Measurements from ENCODE around the gene ERAS. TPM values are rescaled to one million over a fixed set of nuclear protein-coding genes. Genes with fewer than 3 reads are reported as not detected.

The ERAS gene
- total RNA-seq, 2 donors from 2014 or later: not detected

Other genes starting within 250 kb of the ERAS start
- 100 to 1,000 TPM; 208 to 214 TPM for gene WDR13, start 229.0 kb upstream of the ERAS start, total RNA-seq
- gene WAS, start 142.7 kb upstream of the ERAS start, total RNA-seq: 1 to 10 TPM; 3.0 to 4.5 TPM
- gene SUV39H1, start 129.8 kb upstream of the ERAS start, total RNA-seq: 1 to 10 TPM; 3.8 to 8.0 TPM
- not detected for gene GLOD5, start 64.8 kb upstream of the ERAS start, total RNA-seq
- under 1 TPM in 1 of 2 donors, not detected in 1; 0.20 TPM for gene GATA1, start 39.9 kb upstream of the ERAS start, total RNA-seq
- 10 to 100 TPM; 27.1 to 30.4 TPM for gene HDAC6, start 24.4 kb upstream of the ERAS start, total RNA-seq
- 10 to 100 TPM in 1 of 2 donors, 1 to 10 TPM in 1; 4.3 to 12.5 TPM for gene PCSK1N, start 9.1 kb downstream of the ERAS start, total RNA-seq
- 10 to 100 TPM; 49.2 to 56.5 TPM for gene TIMM17B, start 71.3 kb downstream of the ERAS start, total RNA-seq
- gene PQBP1, start 71.4 kb downstream of the ERAS start, total RNA-seq: 10 to 100 TPM; 44.4 to 66.7 TPM
- gene SLC35A2, start 85.1 kb downstream of the ERAS start, total RNA-seq: 10 to 100 TPM; 16.8 to 18.8 TPM
- 1 to 10 TPM; 5.4 to 9.1 TPM for gene PIM2, start 92.5 kb downstream of the ERAS start, total RNA-seq
- 10 to 100 TPM; 15.4 to 23.9 TPM for gene OTUD5, start 131.1 kb downstream of the ERAS start, total RNA-seq
- gene KCND1, start 145.3 kb downstream of the ERAS start, total RNA-seq: 1 to 10 TPM; 1.3 to 1.5 TPM
- gene GRIPAP1, start 175.8 kb downstream of the ERAS start, total RNA-seq: 10 to 100 TPM in 1 of 2 donors, 1 to 10 TPM in 1; 9.6 to 16.0 TPM
- gene TFE3, start 216.8 kb downstream of the ERAS start, total RNA-seq: 10 to 100 TPM; 25.8 to 60.3 TPM
- 1 to 10 TPM; 1.3 to 2.2 TPM for gene CCDC120, start 232.5 kb downstream of the ERAS start, total RNA-seq
- gene PRAF2, start 247.5 kb downstream of the ERAS start, total RNA-seq: 10 to 100 TPM; 11.5 to 29.7 TPM